K562 (cell line): ENCODE data around the gene TARM1. TPM values are rescaled to one million over a fixed set of nuclear protein-coding genes. Genes with fewer than 3 reads are reported as not detected.

Experiments
- ATAC-seq: fragments of 200-7000 bp; cut with Tn5 transposase; 3 replicates; pipeline ENCODE4 v1.9.1; 2020; ENCODE audit warnings: moderate library complexity
- BruUV-seq: library from RNA; stranded (reverse); fragments of 400-500 nt; replicated peaks from 2 replicates; lab custom pipeline; 2021; lab: Mats Ljungman, UMichigan
- CTCF ChIA-PET: fragments of 300-600 bp; formaldehyde crosslinking; extraction: SDS; loops from one replicate; lab custom pipeline; 2021; ENCODE audit warnings: low intra/inter-chr PET ratio; lab: Yijun Ruan, JAX
- POLR2A ChIA-PET: fragments of 300-600, 350-650 bp; sonication (Branson Sonifier 250); formaldehyde crosslinking; extraction: SDS; loops from one replicate; lab custom pipeline; 2021; ENCODE audit warnings: antibody characterized with exemption, inconsistent platforms; lab: Yijun Ruan, JAX
- DNase-seq, 4 experiments: peaks; one replicate each; pipeline versions ENCODE4 v3.0.0 to v3.0.0-alpha.2; 2011 to 2018; ENCODE audit warnings: low spot score in 3 of 4, mixed read lengths in 3 of 4; ENCODE audit errors: extremely low read depth in 1 of 4
- FAIRE-seq: peaks from 2 replicates; lab custom pipeline; 2011; peaks lifted over from hg19 to GRCh38; lab: Jason Lieb, UNC
- H2AFZ ChIP-seq: 2 replicates; pipeline ENCODE4 v1.6.0; 2011; ENCODE audit warnings: low read depth, low read length, control low read depth, inconsistent platforms
- H3K27ac ChIP-seq: fragments of 200-600 bp; 3 replicates; pipeline ENCODE4 v1.8.0; 2011; ENCODE audit warnings: low read depth, mild to moderate bottlenecking, control low read depth, inconsistent platforms, low read length, moderate library complexity, mixed read lengths; ENCODE audit errors: extremely low read depth
- H3K27me3 ChIP-seq, 2 experiments: fragments of 300-600 bp in 1 of 2; 2 replicates in 1 of 2; 3 replicates in 1 of 2; pipeline versions ENCODE4 v1.6.0 to v1.8.0; 2011; ENCODE audit warnings: inconsistent platforms in 2 of 2, low read length in 2 of 2, mild to moderate bottlenecking in 1 of 2, mixed read lengths in 1 of 2, moderate library complexity in 1 of 2; ENCODE audit not compliant: control insufficient read depth in 2 of 2, insufficient read depth in 2 of 2
- H3K36me3 ChIP-seq: fragments of 300-600 bp; 3 replicates; pipeline ENCODE4 v1.8.0; 2011; ENCODE audit warnings: mild to moderate bottlenecking, low read length, inconsistent platforms; ENCODE audit not compliant: control insufficient read depth, insufficient read depth
- H3K4me1 ChIP-seq, 2 experiments: fragments of 200-600 bp in 1 of 2; replicated peaks in 1 of 2; 2 replicates in 1 of 2; 3 replicates in 1 of 2; pipeline versions ENCODE4 v1.5.1 to v1.8.0; 2011; ENCODE audit warnings: inconsistent platforms in 2 of 2, low read length in 2 of 2, mild to moderate bottlenecking in 1 of 2, mixed read lengths in 1 of 2, moderate library complexity in 1 of 2; ENCODE audit not compliant: control insufficient read depth in 2 of 2, insufficient read depth in 2 of 2
- H3K4me2 ChIP-seq: 2 replicates; pipeline ENCODE4 v1.6.1; 2011; ENCODE audit warnings: low read length, control low read depth, inconsistent platforms, mixed read lengths; ENCODE audit not compliant: insufficient read depth
- H3K4me3 ChIP-seq: fragments of 200-600 bp; sonication (generic), shearing (Covaris generic); 2 replicates; pipeline ENCODE4 v1.5.1; 2016; ENCODE audit warnings: control low read depth, inconsistent platforms
- H3K79me2 ChIP-seq: fragments of 200-600 bp; 3 replicates; pipeline ENCODE4 v1.8.0; 2011; ENCODE audit warnings: low read length, inconsistent platforms; ENCODE audit not compliant: control insufficient read depth, insufficient read depth
- H3K9ac ChIP-seq, 2 experiments: 2 replicates each; pipeline versions ENCODE4 v1.6.0 to v1.6.1; 2011; ENCODE audit warnings: low read depth in 2 of 2, low read length in 2 of 2, control low read depth in 1 of 2, inconsistent platforms in 1 of 2, mild to moderate bottlenecking in 1 of 2, mixed read lengths in 1 of 2; ENCODE audit not compliant: insufficient read depth in 1 of 2
- H3K9me1 ChIP-seq: one replicate; pipeline ENCODE4 v1.6.0; 2011; ENCODE audit warnings: inconsistent platforms, mild to moderate bottlenecking, low read length, moderate library complexity; ENCODE audit not compliant: control insufficient read depth, insufficient read depth
- H3K9me3 ChIP-seq: replicated peaks from 2 replicates; pipeline ENCODE4 v1.5.1; 2011; ENCODE audit warnings: low read depth, low read length, inconsistent platforms; ENCODE audit not compliant: control insufficient read depth, insufficient read depth
- H4K20me1 ChIP-seq: replicated peaks from 2 replicates; pipeline ENCODE4 v1.6.1; 2011; ENCODE audit warnings: low read length, inconsistent platforms, mixed read lengths; ENCODE audit not compliant: control insufficient read depth, insufficient read depth
- CBFA2T2 ChIP-seq: fragments of 450-650 bp; conservative IDR thresholded peaks from 2 replicates; pipeline ENCODE4 v1.6.1; 2017; ENCODE audit warnings: mild to moderate bottlenecking
- CBFA2T3 ChIP-seq: fragments of 450-650 bp; IDR thresholded peaks from 2 replicates; pipeline ENCODE4 v1.6.1; 2017
- HSF4 ChIP-seq: fragments of 250-450 bp; sonication (Bioruptor Pico); IDR thresholded peaks from 2 replicates; pipeline ENCODE4 v2.1.2; 2022; ENCODE audit warnings: mild to moderate bottlenecking, moderate library complexity, borderline replicate concordance
- RREB1 ChIP-seq: fragments of 250-450 bp; sonication (Bioruptor Pico); IDR thresholded peaks from 2 replicates; pipeline ENCODE4 v1.4.0; 2020
- WGBS: fragments of 100-300 bp; shearing (Covaris generic); methylation state at CpG from one replicate; pipeline ENCODE4 v1.1.6; 2016; ENCODE audit warnings: low coverage, mixed read lengths; ENCODE audit not compliant: insufficient coverage; ENCODE audit errors: missing lambda C conversion rate; 5-methylcytosine and 5-hydroxymethylcytosine counted together
- in situ Hi-C: fragments of 300-500 bp; cut with MboI; formaldehyde crosslinking; loops from 4 replicates; pipeline ENCODE4 v1.15.0; 2018; ENCODE audit warnings: inconsistent platforms, mixed read lengths
- intact Hi-C: fragments of 100-400 bp; cut with micrococcal nuclease; formaldehyde crosslinking; loops from 2 replicates; pipeline ENCODE4 v1.14.2; 2022
- polyA plus RNA-seq, 8 experiments: library from polyadenylated mRNA; depleted of rRNA in 4 of 8; stranded (reverse) in 5 of 8; unstranded in 3 of 8; fragments of >200 nt; fragmentation: Nextera tagmentation in 2 of 8; fragmentation: Illumina TruSeq in 1 of 8; extraction: Ambion mirVana in 2 of 8; extraction: Trizol in 1 of 8; gene quantifications; 2 replicates each; pipeline versions ENCODE4 v1.2.1 to v1.2.3, GENCODE V29; 2011 to 2014; ENCODE audit warnings: inconsistent platforms in 1 of 8, missing spikeins in 1 of 8
- total RNA-seq, 7 experiments: library from RNA; depleted of rRNA in 6 of 7; stranded (reverse); fragments of >200 nt in 6 of 7; fragmentation: Illumina TruSeq in 2 of 7; extraction: Trizol in 2 of 7; gene quantifications; 2 replicates each; pipeline versions ENCODE4 v1.2.1 to v1.2.3, GENCODE V29; 2011 to 2021; ENCODE audit warnings: low replicate concordance in 1 of 7

TARM1 gene
- total and polyA plus RNA-seq, 9 of the 15 experiments (the other 6 are each of a cell fraction or from before 2014, with no cell fraction given), result not detected

- Histone ChIP-seq H4K20me1 (no peaks in the 10 kb centered on the region), H3K9ac (no peak overlapping the region), H3K27ac (no peak overlapping the region), H3K9me1 (no peaks in the 10 kb centered on the region)
- ATAC-seq, result no peak
- CTCF ChIA-PET, result interaction anchor here (0.6 to 1.9 kb wide), 4 partner anchors 34 to 232 kb away, joined by 4 to 23 read pairs (median 4); no protein-coding TSS in a partner anchor
- intact Hi-C loops, result loop anchor here (1.0 to 5.0 kb wide), 2 partner anchors 117 to 182 kb away; partner anchors contain the start of gene CACNG7
- no TSS peak for BruUV-seq
- TF ChIP-seq RREB1 (CRISPR knock-in tag) (no peak), CBFA2T3 (peak; percentile 33; the same call in 1 of the 2 replicates), CBFA2T2 (0 out of 2 replicates have a peak, but pooled peaks have one; percentile 10), HSF4 (CRISPR knock-in tag) (no peak)
- TF ChIP-seq, all 486 proteins: peak for 2
- in situ Hi-C loops, result loop anchor here (5.0 kb wide), 1 partner anchor 182 kb away; no protein-coding TSS in a partner anchor
- under 1% methylated on average over 9 of the region's 9 CpGs for WGBS
- Histone ChIP-seq H3K4me3 (no peak overlapping the region), H3K79me2 (no peaks in the 10 kb centered on the region), H3K4me2 (no peak overlapping the region), H3K27me3 (no peaks in the 10 kb centered on the region), H3K36me3 (no peaks in the 10 kb centered on the region), H2AFZ (no peak overlapping the region), H3K9me3 (no peaks in the 10 kb centered on the region), H3K4me1 (peaks cover 4 to 10% of the 10 kb centered on the region in 2 experiments; a peak in 3 of 5 replicates)
- FAIRE-seq (no peak), DNase-seq (no peak)
- POLR2A ChIA-PET, result no interaction called here
These were observed 56.5 kb downstream of the TARM1 start for GRCh38 chr19:54024660-54025059.
